GM12801 (cell line): ENCODE results near the gene SLC35B2.

Experiments used
- CTCF ChIP-seq: IDR thresholded peaks from one replicate; pipeline ENCODE4 v1.5.1; 2011; ENCODE audit warnings: control low read depth; ENCODE audit not compliant: insufficient read length; ENCODE audit errors: extremely low read depth

Gene SLC35B2

GRCh38 chr6:44257025-44257752, at the start of gene SLC35B2:
Gene SLC35B2, minus strand, starts transcription at chr6:44257528. Its CDS starts 118 bp downstream, at chr6:44257410.
- no peak for TF ChIP-seq CTCF

DNA sequence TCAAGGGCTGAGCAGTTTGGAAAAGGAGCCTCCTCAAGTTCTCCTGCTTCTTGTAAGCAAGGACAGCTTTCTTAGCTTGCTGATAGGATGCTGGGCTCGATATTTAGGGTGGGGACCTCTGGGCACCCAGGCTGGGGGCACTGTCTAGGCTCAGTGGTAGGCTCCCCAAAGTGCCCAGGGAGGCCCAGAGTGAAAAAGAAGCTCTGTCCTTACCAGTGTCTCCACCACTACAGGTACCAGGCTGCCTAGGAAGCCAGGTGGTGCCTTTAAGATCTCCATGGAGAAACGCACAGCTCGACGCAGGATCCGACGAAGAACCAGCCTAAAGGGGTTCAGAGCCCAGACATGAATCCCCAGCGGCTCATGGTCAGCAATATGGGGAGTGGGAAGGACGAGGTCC, 49.4 kb upstream of the SLC35B2 start:
- no peak for TF ChIP-seq CTCF

- no peak for TF ChIP-seq CTCF
Observed at GRCh38 chr6:44305200-44305725, 47.9 kb upstream of the SLC35B2 start.

GRCh38 chr6:44304282-44305199, 47.2 kb upstream of the SLC35B2 start:
- no peak for TF ChIP-seq CTCF

DNA sequence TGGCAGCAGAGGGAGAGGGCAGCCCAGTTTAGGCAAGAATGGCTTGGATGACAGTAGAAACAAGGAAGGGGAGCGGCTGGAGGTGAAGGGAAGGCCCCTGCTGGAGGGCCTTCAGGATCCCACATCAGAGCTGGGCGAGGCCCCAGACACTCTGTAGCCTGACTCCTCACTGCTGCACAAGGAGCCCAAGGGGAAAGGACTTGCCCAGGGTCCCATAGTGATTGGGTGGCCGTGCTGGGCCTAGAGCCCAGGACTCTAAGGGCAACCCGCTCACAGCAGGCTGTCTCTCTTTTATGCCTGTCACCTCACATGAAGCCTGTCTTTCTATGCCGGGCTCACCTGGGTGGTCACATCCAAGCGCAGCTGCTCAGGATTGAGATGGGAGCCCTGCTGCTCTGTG, 46.5 kb upstream of the SLC35B2 start:
- no peak for TF ChIP-seq CTCF

DNA sequence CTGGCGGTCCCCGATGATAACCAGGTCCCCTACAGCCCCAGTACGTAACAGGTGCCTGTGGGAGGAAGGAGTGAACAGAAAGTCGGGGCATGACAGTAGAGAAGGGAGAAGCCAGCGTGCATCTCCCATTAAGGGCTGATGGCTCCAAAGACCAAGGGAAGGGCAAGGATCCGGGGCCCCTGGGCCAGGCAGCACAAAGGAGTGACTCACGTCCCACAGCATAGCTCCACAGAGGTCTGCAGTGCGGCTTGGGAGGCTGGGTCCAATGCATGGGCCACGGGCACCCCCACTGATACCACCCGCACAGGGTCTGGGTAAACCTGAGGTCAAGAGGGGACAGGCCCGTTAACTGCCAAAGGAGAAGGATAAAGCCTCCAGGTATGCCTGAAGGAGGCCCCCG, 45.5 kb upstream of the SLC35B2 start:
- no peak for TF ChIP-seq CTCF

- TF ChIP-seq CTCF, result no peak
Observed at GRCh38 chr6:44301782-44302564, 44.6 kb upstream of the SLC35B2 start.
